K562 (cell line): ENCODE results near the gene NR1I3. TPM values are rescaled to one million over a fixed set of nuclear protein-coding genes. Genes with fewer than 3 reads are reported as not detected.

Experiments
- ATAC-seq: fragments of 200-7000 bp; cut with Tn5 transposase; 3 replicates; pipeline ENCODE4 v1.9.1; 2020; ENCODE audit warnings: moderate library complexity
- BruUV-seq: library from RNA; stranded (reverse); fragments of 400-500 nt; replicated peaks from 2 replicates; lab custom pipeline; 2021; lab: Mats Ljungman, UMichigan
- CTCF ChIA-PET: fragments of 300-600 bp; formaldehyde crosslinking; extraction: SDS; loops from one replicate; lab custom pipeline; 2021; ENCODE audit warnings: low intra/inter-chr PET ratio; lab: Yijun Ruan, JAX
- POLR2A ChIA-PET: fragments of 300-600, 350-650 bp; sonication (Branson Sonifier 250); formaldehyde crosslinking; extraction: SDS; loops from one replicate; lab custom pipeline; 2021; ENCODE audit warnings: antibody characterized with exemption, inconsistent platforms; lab: Yijun Ruan, JAX
- DNase-seq, 4 experiments: peaks; one replicate each; pipeline versions ENCODE4 v3.0.0 to v3.0.0-alpha.2; 2011 to 2018; ENCODE audit warnings: low spot score in 3 of 4, mixed read lengths in 3 of 4; ENCODE audit errors: extremely low read depth in 1 of 4
- FAIRE-seq: peaks from 2 replicates; lab custom pipeline; 2011; peaks lifted over from hg19 to GRCh38; lab: Jason Lieb, UNC
- H2AFZ ChIP-seq: 2 replicates; pipeline ENCODE4 v1.6.0; 2011; ENCODE audit warnings: low read depth, low read length, control low read depth, inconsistent platforms
- H3K27ac ChIP-seq: fragments of 200-600 bp; 3 replicates; pipeline ENCODE4 v1.8.0; 2011; ENCODE audit warnings: low read depth, mild to moderate bottlenecking, control low read depth, inconsistent platforms, low read length, moderate library complexity, mixed read lengths; ENCODE audit errors: extremely low read depth
- H3K27me3 ChIP-seq, 2 experiments: fragments of 300-600 bp in 1 of 2; 2 replicates in 1 of 2; 3 replicates in 1 of 2; pipeline versions ENCODE4 v1.6.0 to v1.8.0; 2011; ENCODE audit warnings: inconsistent platforms in 2 of 2, low read length in 2 of 2, mild to moderate bottlenecking in 1 of 2, mixed read lengths in 1 of 2, moderate library complexity in 1 of 2; ENCODE audit not compliant: control insufficient read depth in 2 of 2, insufficient read depth in 2 of 2
- H3K36me3 ChIP-seq: fragments of 300-600 bp; 3 replicates; pipeline ENCODE4 v1.8.0; 2011; ENCODE audit warnings: mild to moderate bottlenecking, low read length, inconsistent platforms; ENCODE audit not compliant: control insufficient read depth, insufficient read depth
- H3K4me1 ChIP-seq, 2 experiments: fragments of 200-600 bp in 1 of 2; replicated peaks in 1 of 2; 2 replicates in 1 of 2; 3 replicates in 1 of 2; pipeline versions ENCODE4 v1.5.1 to v1.8.0; 2011; ENCODE audit warnings: inconsistent platforms in 2 of 2, low read length in 2 of 2, mild to moderate bottlenecking in 1 of 2, mixed read lengths in 1 of 2, moderate library complexity in 1 of 2; ENCODE audit not compliant: control insufficient read depth in 2 of 2, insufficient read depth in 2 of 2
- H3K4me2 ChIP-seq: 2 replicates; pipeline ENCODE4 v1.6.1; 2011; ENCODE audit warnings: low read length, control low read depth, inconsistent platforms, mixed read lengths; ENCODE audit not compliant: insufficient read depth
- H3K4me3 ChIP-seq: fragments of 200-600 bp; sonication (generic), shearing (Covaris generic); 2 replicates; pipeline ENCODE4 v1.5.1; 2016; ENCODE audit warnings: control low read depth, inconsistent platforms
- H3K79me2 ChIP-seq: fragments of 200-600 bp; 3 replicates; pipeline ENCODE4 v1.8.0; 2011; ENCODE audit warnings: low read length, inconsistent platforms; ENCODE audit not compliant: control insufficient read depth, insufficient read depth
- H3K9ac ChIP-seq, 2 experiments: 2 replicates each; pipeline versions ENCODE4 v1.6.0 to v1.6.1; 2011; ENCODE audit warnings: low read depth in 2 of 2, low read length in 2 of 2, control low read depth in 1 of 2, inconsistent platforms in 1 of 2, mild to moderate bottlenecking in 1 of 2, mixed read lengths in 1 of 2; ENCODE audit not compliant: insufficient read depth in 1 of 2
- H3K9me1 ChIP-seq: one replicate; pipeline ENCODE4 v1.6.0; 2011; ENCODE audit warnings: inconsistent platforms, mild to moderate bottlenecking, low read length, moderate library complexity; ENCODE audit not compliant: control insufficient read depth, insufficient read depth
- H3K9me3 ChIP-seq: replicated peaks from 2 replicates; pipeline ENCODE4 v1.5.1; 2011; ENCODE audit warnings: low read depth, low read length, inconsistent platforms; ENCODE audit not compliant: control insufficient read depth, insufficient read depth
- H4K20me1 ChIP-seq: replicated peaks from 2 replicates; pipeline ENCODE4 v1.6.1; 2011; ENCODE audit warnings: low read length, inconsistent platforms, mixed read lengths; ENCODE audit not compliant: control insufficient read depth, insufficient read depth
- ATF4 ChIP-seq: fragments of 450-650 bp; formaldehyde crosslinking; IDR thresholded peaks from 2 replicates; pipeline ENCODE4 v1.4.0; 2022; ENCODE audit warnings: mild to moderate bottlenecking, moderate library complexity
- CBX1 ChIP-seq: sonication (generic); IDR thresholded peaks from 2 replicates; pipeline ENCODE4 v1.6.1; 2016; ENCODE audit warnings: antibody characterized with exemption, low read depth, mild to moderate bottlenecking
- CBX5 ChIP-seq: IDR thresholded peaks from 2 replicates; pipeline ENCODE4 v1.6.1; 2014; ENCODE audit warnings: low read depth, borderline replicate concordance
- CREBBP ChIP-seq: IDR thresholded peaks from one replicate; pipeline ENCODE4 v1.6.1; 2012; ENCODE audit warnings: low read depth, mild to moderate bottlenecking, control low read depth, inconsistent platforms, low read length
- DACH1 ChIP-seq: fragments of 450-650 bp; IDR thresholded peaks from 2 replicates; pipeline ENCODE4 v1.6.1; 2018; ENCODE audit not compliant: partially characterized antibody
- E2F1 ChIP-seq: sonication (generic); formaldehyde crosslinking; IDR thresholded peaks from 2 replicates; pipeline ENCODE4 v1.8.1; 2023; ENCODE audit warnings: mild to moderate bottlenecking, missing genetic modification reagents, moderate library complexity
- ELF2 ChIP-seq: fragments of 250-450 bp; sonication (Bioruptor Pico); IDR thresholded peaks from 2 replicates; pipeline ENCODE4 v1.5.0; 2021; ENCODE audit warnings: mild to moderate bottlenecking
- HOXB6 ChIP-seq: fragments of 250-450 bp; sonication (Bioruptor Pico); IDR thresholded peaks from 2 replicates; pipeline ENCODE4 v1.5.1; 2022; ENCODE audit warnings: mild to moderate bottlenecking, borderline replicate concordance
- KLF6 ChIP-seq: fragments of 250-450 bp; sonication (Bioruptor Pico); IDR thresholded peaks from 2 replicates; pipeline ENCODE4 v1.4.0; 2020; ENCODE audit warnings: mild to moderate bottlenecking, moderate library complexity, borderline replicate concordance
- MCM5 ChIP-seq: fragments of 450-650 bp; IDR thresholded peaks from 2 replicates; pipeline ENCODE4 v1.6.1; 2016; ENCODE audit warnings: low read depth
- PHF8 ChIP-seq: fragments of 200-600 bp; sonication (generic); IDR thresholded peaks from 2 replicates; pipeline ENCODE4 v1.6.1; 2012; ENCODE audit warnings: mixed run types, mild to moderate bottlenecking, inconsistent platforms, low read length, moderate library complexity, borderline replicate concordance
- SAFB ChIP-seq: fragments of 200-400 bp; formaldehyde crosslinking; IDR thresholded peaks from 2 replicates; pipeline ENCODE4 v1.6.1; 2017; ENCODE audit warnings: low read depth, low read length, borderline replicate concordance
- TBP ChIP-seq: optimal IDR thresholded peaks from 2 replicates; pipeline ENCODE3; 2011; ENCODE audit warnings: low read depth, low read length, improper control_type of control experiment
- ZBTB26 ChIP-seq: fragments of 450-650 bp; formaldehyde crosslinking; IDR thresholded peaks from 2 replicates; pipeline ENCODE4 v1.4.0; 2022; ENCODE audit warnings: missing genetic modification characterization
- ZNF232 ChIP-seq: sonication (generic); formaldehyde crosslinking; IDR thresholded peaks from 2 replicates; pipeline ENCODE4 v1.8.0; 2022; ENCODE audit warnings: mild to moderate bottlenecking, missing genetic modification reagents
- ZNF253 ChIP-seq: fragments of 250-450 bp; sonication (Bioruptor Pico); conservative IDR thresholded peaks from 2 replicates; pipeline ENCODE4 v1.6.1; 2021; ENCODE audit warnings: mild to moderate bottlenecking
- WGBS: fragments of 100-300 bp; shearing (Covaris generic); methylation state at CpG from one replicate; pipeline ENCODE4 v1.1.6; 2016; ENCODE audit warnings: low coverage, mixed read lengths; ENCODE audit not compliant: insufficient coverage; ENCODE audit errors: missing lambda C conversion rate; 5-methylcytosine and 5-hydroxymethylcytosine counted together
- in situ Hi-C: fragments of 300-500 bp; cut with MboI; formaldehyde crosslinking; loops from 4 replicates; pipeline ENCODE4 v1.15.0; 2018; ENCODE audit warnings: inconsistent platforms, mixed read lengths
- intact Hi-C: fragments of 100-400 bp; cut with micrococcal nuclease; formaldehyde crosslinking; loops from 2 replicates; pipeline ENCODE4 v1.14.2; 2022
- polyA plus RNA-seq, 8 experiments: library from polyadenylated mRNA; depleted of rRNA in 4 of 8; stranded (reverse) in 5 of 8; unstranded in 3 of 8; fragments of >200 nt; fragmentation: Nextera tagmentation in 2 of 8; fragmentation: Illumina TruSeq in 1 of 8; extraction: Ambion mirVana in 2 of 8; extraction: Trizol in 1 of 8; gene quantifications; 2 replicates each; pipeline versions ENCODE4 v1.2.1 to v1.2.3, GENCODE V29; 2011 to 2014; ENCODE audit warnings: inconsistent platforms in 1 of 8, missing spikeins in 1 of 8
- total RNA-seq, 7 experiments: library from RNA; depleted of rRNA in 6 of 7; stranded (reverse); fragments of >200 nt in 6 of 7; fragmentation: Illumina TruSeq in 2 of 7; extraction: Trizol in 2 of 7; gene quantifications; 2 replicates each; pipeline versions ENCODE4 v1.2.1 to v1.2.3, GENCODE V29; 2011 to 2021; ENCODE audit warnings: low replicate concordance in 1 of 7
- TF ChIP-seq, protein P1 (sequence below): IDR thresholded peaks from 3 replicates; pipeline ENCODE4 v1.6.1; 2011; ENCODE audit warnings: borderline replicate concordance, mild to moderate bottlenecking, moderate library complexity; ENCODE audit not compliant: insufficient read length; ENCODE audit errors: extremely low read depth

The NR1I3 gene
- total and polyA plus RNA-seq, 9 of the 15 experiments (the other 6 are each of a cell fraction or from before 2014, with no cell fraction given), result 0.11 TPM; not detected in 8

DNA sequence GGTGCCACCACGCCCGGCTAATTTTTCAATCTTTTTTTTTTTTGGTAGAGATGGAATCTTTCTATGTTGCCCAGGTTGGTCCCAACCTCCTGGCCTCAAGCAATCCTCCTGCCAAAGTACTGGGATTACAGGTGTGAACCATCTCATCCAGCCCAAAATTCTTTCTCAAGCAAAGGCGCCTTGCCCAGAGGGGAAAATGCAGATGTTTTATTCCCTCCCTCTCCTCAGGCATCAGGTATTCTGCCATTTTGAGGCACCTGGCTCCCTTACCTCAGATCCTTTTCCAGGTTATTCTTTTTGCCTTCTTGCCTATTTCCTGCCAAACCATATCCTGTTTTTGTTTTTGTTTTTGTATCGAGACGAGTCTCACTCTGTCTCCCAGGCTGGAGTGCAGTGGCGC lies 49.6 kb downstream of the NR1I3 start (continued):
- no peak for TF ChIP-seq SAFB
- TF ChIP-seq MCM5, result no peak
- TF ChIP-seq CREBBP, result no peak
- no peak for TF ChIP-seq DACH1
- no peak for TF ChIP-seq CBX5
- TF ChIP-seq, all 486 proteins: peak for 0

DNA sequence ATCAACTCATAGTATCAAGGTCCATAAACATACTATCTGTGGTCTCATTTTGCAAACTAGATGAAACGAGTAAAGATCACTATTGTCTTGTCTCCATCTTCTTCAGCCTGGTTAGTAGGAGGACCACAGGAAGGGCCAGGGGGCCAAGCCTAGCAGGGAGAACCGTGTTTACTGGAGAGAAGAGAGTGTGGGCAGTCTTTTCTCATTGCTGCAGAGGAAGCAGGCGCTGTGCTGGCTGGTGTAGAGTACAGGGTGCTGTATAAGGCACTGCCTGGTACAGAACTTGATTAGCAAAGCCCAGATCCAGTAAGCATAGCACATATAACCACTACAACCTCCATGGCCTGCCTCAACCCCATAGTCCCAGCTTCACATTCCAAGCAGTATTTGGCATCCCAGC lies 50.7 kb downstream of the NR1I3 start:
- Histone ChIP-seq H3K9me3 (no peaks in the 10 kb centered on the region), H3K27me3 (no peaks in the 10 kb centered on the region), H3K4me2 (peak overlapping the region; percentile 2; the same call in 1 of the 2 replicates), H3K9ac (no peak overlapping the region), H3K27ac (no peak overlapping the region), H2AFZ (peak overlapping the region; percentile 76), H3K36me3 (no peaks in the 10 kb centered on the region), H4K20me1 (no peaks in the 10 kb centered on the region), H3K4me3 (no peak overlapping the region), H3K79me2 (no peaks in the 10 kb centered on the region), H3K9me1 (no peaks in the 10 kb centered on the region), H3K4me1 (peaks cover 17 to 29% of the 10 kb centered on the region in 2 experiments)
- intact Hi-C loops (no loop called here), in situ Hi-C loops (no loop called here)
- WGBS, result 43% methylated on average over 3 of the region's 3 CpGs
- BruUV-seq, result no TSS peak
- POLR2A ChIA-PET, result interaction anchor here (0.6 to 1.1 kb wide), 2 partner anchors 21 to 25 kb away, joined by 3 read pairs; no protein-coding TSS in a partner anchor
- CTCF ChIA-PET, result no interaction called here
- FAIRE-seq (peak; percentile 51), DNase-seq (no peak), ATAC-seq (peak; percentile 30)
- TF ChIP-seq ZNF253 (no peak), ATF4 (CRISPR knock-in tag) (no peak), ZBTB26 (CRISPR knock-in tag) (no peak), KLF6 (CRISPR knock-in tag) (no peak), E2F1 (CRISPR knock-in tag) (no peak), ELF2 (CRISPR knock-in tag) (no peak), ZNF232 (CRISPR knock-in tag) (no peak), PHF8 (no peak), HOXB6 (no peak), TBP (no peak), CBX1 (no peak)
- TF ChIP-seq, protein P1, sequence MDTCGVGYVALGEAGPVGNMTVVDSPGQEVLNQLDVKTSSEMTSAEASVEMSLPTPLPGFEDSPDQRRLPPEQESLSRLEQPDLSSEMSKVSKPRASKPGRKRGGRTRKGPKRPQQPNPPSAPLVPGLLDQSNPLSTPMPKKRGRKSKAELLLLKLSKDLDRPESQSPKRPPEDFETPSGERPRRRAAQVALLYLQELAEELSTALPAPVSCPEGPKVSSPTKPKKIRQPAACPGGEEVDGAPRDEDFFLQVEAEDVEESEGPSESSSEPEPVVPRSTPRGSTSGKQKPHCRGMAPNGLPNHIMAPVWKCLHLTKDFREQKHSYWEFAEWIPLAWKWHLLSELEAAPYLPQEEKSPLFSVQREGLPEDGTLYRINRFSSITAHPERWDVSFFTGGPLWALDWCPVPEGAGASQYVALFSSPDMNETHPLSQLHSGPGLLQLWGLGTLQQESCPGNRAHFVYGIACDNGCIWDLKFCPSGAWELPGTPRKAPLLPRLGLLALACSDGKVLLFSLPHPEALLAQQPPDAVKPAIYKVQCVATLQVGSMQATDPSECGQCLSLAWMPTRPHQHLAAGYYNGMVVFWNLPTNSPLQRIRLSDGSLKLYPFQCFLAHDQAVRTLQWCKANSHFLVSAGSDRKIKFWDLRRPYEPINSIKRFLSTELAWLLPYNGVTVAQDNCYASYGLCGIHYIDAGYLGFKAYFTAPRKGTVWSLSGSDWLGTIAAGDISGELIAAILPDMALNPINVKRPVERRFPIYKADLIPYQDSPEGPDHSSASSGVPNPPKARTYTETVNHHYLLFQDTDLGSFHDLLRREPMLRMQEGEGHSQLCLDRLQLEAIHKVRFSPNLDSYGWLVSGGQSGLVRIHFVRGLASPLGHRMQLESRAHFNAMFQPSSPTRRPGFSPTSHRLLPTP, result no peak
